Ramos (cell line): ENCODE data around the gene PTPRN.
"Not testable (repeated sequence)": the region's sequence is repeated elsewhere in the genome, so short reads cannot be mapped to it uniquely, and the experiment has no call there.

Source experiments
- in situ Hi-C: fragments of 300-500 bp; cut with MboI; formaldehyde crosslinking; loops from one replicate; pipeline ENCODE4 v1.14.3; 2022; ENCODE audit warnings: low sequenced_read_pairs; ENCODE audit not compliant: unreplicated experiment

The PTPRN gene

GRCh38 chr2:219309278-219309677 is at the start of gene PTPRN:
Gene PTPRN (minus strand): TSS chr2:219309401. CDS start chr2:219309332, 69 bp downstream.
- in situ Hi-C loops = no loop called here

GRCh38 chr2:219358170-219359075 is 49.2 kb upstream of the PTPRN start:
- in situ Hi-C loops = no loop called here

- in situ Hi-C loops = no loop called here
Observed at GRCh38 chr2:219356834-219357233, 47.6 kb upstream of the PTPRN start.

GRCh38 chr2:219354582-219354981 is 45.4 kb upstream of the PTPRN start:
- in situ Hi-C loops = no loop called here

GRCh38 chr2:219353129-219353528 is 43.9 kb upstream of the PTPRN start:
- in situ Hi-C loops = no loop called here

GRCh38 chr2:219352448-219353023 is 43.3 kb upstream of the PTPRN start:
- in situ Hi-C loops = no loop called here

- in situ Hi-C loops = no loop called here
Observed at GRCh38 chr2:219350710-219351221, 41.6 kb upstream of the PTPRN start.

- in situ Hi-C loops = no loop called here
Observed at GRCh38 chr2:219350215-219350614, 41.0 kb upstream of the PTPRN start.

- in situ Hi-C loops = no loop called here
Observed at GRCh38 chr2:219344751-219345430, 35.7 kb upstream of the PTPRN start.

GRCh38 chr2:219335373-219335786 is 26.2 kb upstream of the PTPRN start:
- in situ Hi-C loops = no loop called here

- in situ Hi-C loops = no loop called here
Observed at GRCh38 chr2:219334076-219334475, 24.9 kb upstream of the PTPRN start.

GRCh38 chr2:219332542-219332941 is 23.3 kb upstream of the PTPRN start, which contains the start of gene RESP18:
Gene RESP18 (minus strand): TSS chr2:219332744.
- in situ Hi-C loops = no loop called here

- in situ Hi-C loops = no loop called here
Observed at GRCh38 chr2:219331560-219332213, 22.5 kb upstream of the PTPRN start.

- in situ Hi-C loops = no loop called here
Observed at GRCh38 chr2:219327719-219328118, 18.5 kb upstream of the PTPRN start.

GRCh38 chr2:219325657-219326315 is 16.6 kb upstream of the PTPRN start:
- in situ Hi-C loops = no loop called here

GRCh38 chr2:219325136-219325535 is 15.9 kb upstream of the PTPRN start:
- in situ Hi-C loops = no loop called here

GRCh38 chr2:219323434-219323833 is 14.2 kb upstream of the PTPRN start:
- in situ Hi-C loops = no loop called here

GRCh38 chr2:219314804-219315468 is 5.7 kb upstream of the PTPRN start:
- in situ Hi-C loops = no loop called here

- in situ Hi-C loops = not testable (repeated sequence)
Observed at GRCh38 chr2:219312683-219313263, 3.6 kb upstream of the PTPRN start.
